Esophagus (tissue), 2 donors: Measurements from ENCODE around the gene CD151. TPM values are rescaled to one million over a fixed set of nuclear protein-coding genes. Genes with fewer than 3 reads are reported as not detected.

Experiments used
- H3K27ac ChIP-seq, 2 donors: one replicate each; pipeline ENCODE4 v1.5.1; 2013; ENCODE audit warnings: low read depth in 2 of 2, mild to moderate bottlenecking in 2 of 2, inconsistent platforms in 1 of 2, low read length in 1 of 2, moderate library complexity in 1 of 2
- H3K27me3 ChIP-seq, 2 donors: one replicate each; pipeline ENCODE4 v1.6.1; 2013; ENCODE audit warnings: low read length in 2 of 2, control low read depth in 1 of 2, mild to moderate bottlenecking in 1 of 2; ENCODE audit not compliant: insufficient read depth in 2 of 2, control insufficient read depth in 1 of 2
- H3K36me3 ChIP-seq, 2 donors: one replicate each; pipeline ENCODE4 v1.6.1; 2013; ENCODE audit warnings: low read length in 1 of 2; ENCODE audit not compliant: control insufficient read depth in 2 of 2, insufficient read depth in 2 of 2
- H3K4me1 ChIP-seq, 2 donors: one replicate each; pipeline ENCODE4 v1.6.1; 2013; ENCODE audit warnings: low read length in 1 of 2; ENCODE audit not compliant: control insufficient read depth in 2 of 2, insufficient read depth in 2 of 2
- H3K4me3 ChIP-seq, 2 donors: one replicate each; pipeline ENCODE4 v1.5.1; 2013; ENCODE audit warnings: low read length in 2 of 2, mild to moderate bottlenecking in 2 of 2, low read depth in 1 of 2, moderate library complexity in 1 of 2
- H3K9me3 ChIP-seq, 2 donors: one replicate each; pipeline ENCODE4 v1.6.1; 2013; ENCODE audit warnings: mild to moderate bottlenecking in 2 of 2, low read depth in 1 of 2, low read length in 1 of 2, moderate library complexity in 1 of 2; ENCODE audit not compliant: control insufficient read depth in 2 of 2, insufficient read depth in 1 of 2
- WGBS, 2 donors: extraction: QIAGEN DNeasy Blood & Tissue Kit; methylation state at CpG; one replicate each; pipeline ENCODE4 v1.1.7; 2013; 5-methylcytosine and 5-hydroxymethylcytosine counted together
- polyA plus RNA-seq, 2 donors: library from polyadenylated mRNA; stranded (reverse); fragments of 200-250 nt; gene quantifications; one replicate each; pipeline ENCODE4 v1.2.3, GENCODE V29; 2013
- donor health status: healthy with polysubstance abuse.
- donor health status: Bipolar disorder and iron deficiency.

The CD151 gene
- polyA plus RNA-seq, 2 donors: 75.5 to 108 TPM

GRCh38 chr11:854601-855329 is 22.0 kb downstream of the CD151 start:
- 84 to 85% methylated on average over 19 to 20 of the region's 20 CpGs for WGBS, 2 donors
- H3K4me3 ChIP-seq: no peak overlapping the region
- H3K9me3 ChIP-seq: no peaks in the 10 kb centered on the region
- H3K27me3 ChIP-seq: peaks cover 0 to under 1% of the 10 kb centered on the region in 2 donors
- H3K36me3 ChIP-seq: no peaks in the 10 kb centered on the region
- H3K27ac ChIP-seq: no peak overlapping the region
- H3K4me1 ChIP-seq: peaks cover 9% of the 10 kb centered on the region in 2 donors

GRCh38 chr11:855330-855674 is 22.6 kb downstream of the CD151 start:
- H3K4me1 ChIP-seq: peaks cover 11 to 12% of the 10 kb centered on the region in 2 donors
- 80 to 85% methylated on average over 7 of the region's 7 CpGs for WGBS, 2 donors
- H3K9me3 ChIP-seq: no peaks in the 10 kb centered on the region
- H3K27ac ChIP-seq: no peak overlapping the region
- no peaks in the 10 kb centered on the region for H3K36me3 ChIP-seq
- H3K27me3 ChIP-seq: no peaks in the 10 kb centered on the region
- H3K4me3 ChIP-seq: no peak overlapping the region

DNA sequence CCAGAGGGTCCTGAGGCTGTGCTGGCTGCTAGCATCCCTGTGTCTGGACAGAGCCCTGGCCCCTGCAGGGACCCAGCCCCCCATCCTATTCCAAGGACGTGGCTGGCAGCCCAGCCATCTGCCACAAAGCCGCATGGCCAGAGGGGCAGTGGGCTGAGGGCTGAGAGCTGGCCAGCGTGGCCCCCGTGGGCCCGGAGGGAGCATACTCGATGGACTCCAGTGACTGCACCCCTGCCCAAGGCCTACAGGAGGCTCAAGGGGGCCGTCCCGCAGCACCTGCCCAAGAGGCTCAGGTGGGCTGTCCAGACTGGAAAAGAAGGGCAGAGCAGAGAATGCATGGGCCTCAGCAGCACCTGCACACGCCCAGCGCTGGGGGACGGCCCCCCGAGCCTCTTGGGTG is 23.0 kb downstream of the CD151 start:
- no peaks in the 10 kb centered on the region for H3K27me3 ChIP-seq
- no peak overlapping the region for H3K27ac ChIP-seq
- H3K4me1 ChIP-seq: peaks cover 11 to 12% of the 10 kb centered on the region in 2 donors
- 80 to 88% methylated on average over 12 of the region's 12 CpGs for WGBS, 2 donors
- H3K9me3 ChIP-seq: no peaks in the 10 kb centered on the region
- H3K4me3 ChIP-seq: no peak overlapping the region
- H3K36me3 ChIP-seq: no peaks in the 10 kb centered on the region

- WGBS, 2 donors: 76 to 88% methylated on average over 6 to 8 of the region's 8 CpGs
These were observed 23.6 kb downstream of the CD151 start for GRCh38 chr11:856397-856796.

DNA sequence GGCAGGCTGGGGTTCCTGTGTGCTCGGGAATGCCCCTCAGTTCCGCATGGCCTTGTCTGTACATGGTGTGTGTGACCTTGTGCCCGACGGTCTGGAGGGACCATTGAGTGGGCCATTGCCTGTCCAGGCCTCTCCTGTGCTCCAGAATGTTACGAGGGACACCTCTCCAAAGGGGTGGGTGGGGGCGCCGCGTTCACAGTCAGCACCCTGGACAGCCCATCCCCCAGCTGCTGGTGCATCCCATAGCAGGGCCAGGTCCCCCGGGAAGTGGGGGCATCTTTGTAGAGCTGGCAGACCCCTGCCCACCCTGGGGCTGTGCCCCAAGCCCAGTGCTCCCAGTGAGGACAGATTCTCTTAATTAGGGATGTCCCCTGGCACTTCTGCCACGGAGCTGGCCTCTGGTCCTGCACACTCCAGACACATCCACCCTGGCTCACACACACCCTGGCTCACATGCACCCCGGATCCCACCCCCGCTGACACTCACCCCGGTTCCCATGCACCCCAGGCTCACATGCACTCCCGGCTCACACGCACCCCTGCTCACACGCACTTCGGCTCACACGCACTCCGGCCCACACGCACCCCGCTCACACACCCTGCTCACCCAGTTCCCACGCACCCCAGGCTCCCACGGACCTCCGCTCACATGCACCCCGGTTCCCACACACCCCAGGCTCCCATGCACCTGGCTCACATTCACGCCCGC is 25.5 kb downstream of the CD151 start:
- Histone ChIP-seq H3K4me1 (peaks cover 12 to 13% of the 10 kb centered on the region in 2 donors), H3K4me3 (no peak overlapping the region), H3K27me3 (no peaks in the 10 kb centered on the region), H3K36me3 (no peaks in the 10 kb centered on the region), H3K9me3 (no peaks in the 10 kb centered on the region), H3K27ac (no peak overlapping the region)
- 80 to 84% methylated on average over 27 of the region's 27 CpGs for WGBS, 2 donors

More at GRCh38 chr11:856397-856796, 23.6 kb downstream of the CD151 start:
- no peak overlapping the region for H3K4me3 ChIP-seq
- no peak overlapping the region for H3K27ac ChIP-seq
- H3K4me1 ChIP-seq: peaks cover 11 to 12% of the 10 kb centered on the region in 2 donors
- H3K9me3 ChIP-seq: no peaks in the 10 kb centered on the region
- H3K36me3 ChIP-seq: no peaks in the 10 kb centered on the region
- no peaks in the 10 kb centered on the region for H3K27me3 ChIP-seq

DNA sequence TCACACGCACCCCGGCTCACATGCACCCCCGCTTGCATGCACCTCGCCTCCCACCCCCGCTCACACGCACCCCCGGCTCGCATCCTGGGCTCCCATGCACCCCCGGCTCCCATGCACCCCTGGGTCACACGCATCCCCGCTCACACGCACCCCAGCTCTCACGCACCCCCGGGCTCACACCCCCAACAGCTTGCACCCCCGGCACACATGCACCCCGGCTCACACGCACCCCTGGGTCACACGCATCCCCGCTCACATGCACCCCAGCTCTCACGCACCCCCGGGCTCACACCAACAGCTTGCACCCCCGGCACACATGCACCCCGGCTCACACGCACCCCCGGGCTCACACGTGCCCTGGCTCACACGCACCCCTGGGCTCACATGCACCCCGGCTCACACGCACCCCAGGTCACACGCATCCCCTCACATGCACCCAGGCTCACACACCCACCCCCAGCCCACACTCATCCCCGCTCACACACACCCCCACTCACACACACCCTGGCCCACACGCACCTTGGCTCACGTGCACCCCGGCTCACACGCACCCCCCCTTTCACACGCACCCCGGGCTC is 26.1 kb downstream of the CD151 start:
- H3K9me3 ChIP-seq: no peaks in the 10 kb centered on the region
- peaks cover 12 to 13% of the 10 kb centered on the region in 2 donors for H3K4me1 ChIP-seq
- no peak overlapping the region for H3K4me3 ChIP-seq
- no peaks in the 10 kb centered on the region for H3K27me3 ChIP-seq
- WGBS, 2 donors: 71 to 80% methylated on average over 34 to 37 of the region's 37 CpGs
- H3K36me3 ChIP-seq: no peaks in the 10 kb centered on the region
- H3K27ac ChIP-seq: no peak overlapping the region

DNA sequence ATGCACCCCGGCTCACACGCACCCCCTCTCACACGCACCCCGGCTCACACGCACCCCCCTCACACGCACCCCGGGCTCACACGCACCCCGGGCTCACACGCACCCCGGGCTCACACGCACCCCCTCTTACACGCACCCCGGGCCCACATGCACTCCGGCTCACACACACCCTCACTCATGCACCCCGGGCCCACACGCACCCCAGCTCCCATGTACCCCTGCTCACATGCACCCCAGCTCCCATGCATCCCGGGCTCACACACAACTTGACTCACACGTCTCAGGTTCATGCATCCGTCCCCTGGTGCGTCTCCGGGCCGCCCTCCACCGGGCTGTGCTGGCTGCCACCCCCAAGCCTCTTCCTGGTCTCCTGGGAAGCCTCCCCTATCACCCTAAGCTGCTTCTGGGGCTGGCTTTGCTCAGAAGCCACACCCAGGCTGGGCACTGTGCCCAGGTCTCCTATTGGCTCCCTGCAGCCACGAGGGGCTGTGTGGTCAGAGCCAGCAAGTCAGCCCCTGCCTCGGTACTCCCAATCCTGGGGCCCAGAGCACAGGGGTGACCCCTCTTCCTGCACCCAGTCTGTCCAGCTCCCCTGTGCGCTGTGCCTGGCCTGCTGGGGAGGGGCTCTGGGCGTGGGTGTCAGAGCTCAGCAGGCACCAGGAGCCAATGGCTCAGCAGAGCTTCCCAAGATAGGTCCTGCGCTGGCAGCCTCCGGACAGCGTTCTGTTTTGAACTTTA is 26.8 kb downstream of the CD151 start:
- H3K4me1 ChIP-seq: peaks cover 12 to 13% of the 10 kb centered on the region in 2 donors
- H3K36me3 ChIP-seq: no peaks in the 10 kb centered on the region
- H3K4me3 ChIP-seq: peak overlapping the region in 1 of 2 donors; percentile 10
- H3K27ac ChIP-seq: peak overlapping the region in 1 of 2 donors; percentile 9
- H3K9me3 ChIP-seq: no peaks in the 10 kb centered on the region
- H3K27me3 ChIP-seq: no peaks in the 10 kb centered on the region
- WGBS, 2 donors: 39 to 49% methylated on average over 27 to 31 of the region's 31 CpGs

GRCh38 chr11:860234-861104 is 27.7 kb downstream of the CD151 start:
- Histone ChIP-seq H3K36me3 (no peaks in the 10 kb centered on the region), H3K9me3 (no peaks in the 10 kb centered on the region), H3K27me3 (no peaks in the 10 kb centered on the region), H3K4me1 (peaks cover 12 to 13% of the 10 kb centered on the region in 2 donors), H3K4me3 (no peak overlapping the region), H3K27ac (no peak overlapping the region)
- 76 to 81% methylated on average over 21 of the region's 21 CpGs for WGBS, 2 donors

- 83 to 92% methylated on average over 14 of the region's 14 CpGs for WGBS, 2 donors
- Histone ChIP-seq H3K27ac (no peak overlapping the region), H3K27me3 (no peaks in the 10 kb centered on the region), H3K4me1 (peaks cover 12 to 13% of the 10 kb centered on the region in 2 donors), H3K4me3 (no peak overlapping the region), H3K9me3 (no peaks in the 10 kb centered on the region), H3K36me3 (peaks cover 0 to 2% of the 10 kb centered on the region in 2 donors)
These were observed 28.3 kb downstream of the CD151 start for GRCh38 chr11:861105-861479.
